LHCN-M2 (cell line): ENCODE data around the gene IFT20. TPM values are rescaled to one million over a fixed set of nuclear protein-coding genes. Genes with fewer than 3 reads are reported as not detected.
A peak's percentile ranks its signal among the peaks of the same experiment; 100 is the strongest.
"Not testable (repeated sequence)": the region's sequence is repeated elsewhere in the genome, so short reads cannot be mapped to it uniquely, and the experiment has no call there.

Experiments used
- DNase-seq: peaks from one replicate; pipeline ENCODE4 v3.0.0-alpha.2; 2012; ENCODE audit warnings: low read depth
- total RNA-seq: library from RNA; depleted of rRNA; stranded (reverse); fragments of >200 nt; gene quantifications from 2 replicates; pipeline ENCODE4 v1.2.3, GENCODE V29; 2014; rRNA removed

IFT20 gene
- total RNA-seq, 1 experiment from 2014 or later = 26.5 TPM

- DNase-seq = no peak
Observed at GRCh38 chr17:28317099-28317965, 17.9 kb downstream of the IFT20 start.

- no peak for DNase-seq
Observed at GRCh38 chr17:28315846-28316705, 19.2 kb downstream of the IFT20 start.

GRCh38 chr17:28313841-28314240 is 21.4 kb downstream of the IFT20 start:
- no peak for DNase-seq

GRCh38 chr17:28306954-28307401 is 28.3 kb downstream of the IFT20 start:
- no peak for DNase-seq

- no peak for DNase-seq
Observed at GRCh38 chr17:28298449-28298848, 36.8 kb downstream of the IFT20 start.

- DNase-seq = no peak
Observed at GRCh38 chr17:28295677-28296578, 39.3 kb downstream of the IFT20 start.

- DNase-seq = no peak
Observed at GRCh38 chr17:28293994-28294393, 41.3 kb downstream of the IFT20 start.

- not testable (repeated sequence) for DNase-seq
Observed at GRCh38 chr17:28292878-28293277, 42.4 kb downstream of the IFT20 start.

- no peak for DNase-seq
Observed at GRCh38 chr17:28291780-28292330, 43.4 kb downstream of the IFT20 start.

GRCh38 chr17:28290703-28291102 is 44.6 kb downstream of the IFT20 start:
- no peak for DNase-seq

GRCh38 chr17:28285965-28286364 is 49.3 kb downstream of the IFT20 start:
- DNase-seq = no peak

GRCh38 chr17:28282596-28282995 is 52.7 kb downstream of the IFT20 start:
- peak; percentile 91 for DNase-seq

GRCh38 chr17:28280826-28281225 is 54.4 kb downstream of the IFT20 start:
- DNase-seq = no peak

GRCh38 chr17:28279411-28279810 is 55.9 kb downstream of the IFT20 start:
- DNase-seq = peak; percentile 5

Other genes with a start within 250 kb of the IFT20 start
- 24.9 and 27.2 TPM in 2 replicates for gene TMEM97, start 16.3 kb downstream of the IFT20 start, total RNA-seq
- gene TNFAIP1, start 289 bp upstream of the IFT20 start, total RNA-seq = 18.0 and 19.7 TPM in 2 replicates
- gene POLDIP2, start 22.1 kb upstream of the IFT20 start, total RNA-seq = 121 and 127 TPM in 2 replicates
- not detected in 2 replicates for gene SEBOX, start 29.7 kb upstream of the IFT20 start, total RNA-seq
- 0.40 TPM in 1 of 2 replicates, not detected in the other for gene VTN, start 34.8 kb upstream of the IFT20 start, total RNA-seq
- gene SARM1, start 36.2 kb upstream of the IFT20 start, total RNA-seq = 13.5 and 18.5 TPM in 2 replicates
- 1.0 and 1.2 TPM in 2 replicates for gene SLC46A1, start 70.7 kb upstream of the IFT20 start, total RNA-seq
- gene SLC13A2, start 138.2 kb upstream of the IFT20 start, total RNA-seq = not detected in 2 replicates
- gene FOXN1, start 170.9 kb upstream of the IFT20 start, total RNA-seq = not detected in 2 replicates
- gene UNC119, start 217.2 kb upstream of the IFT20 start, total RNA-seq = 44.3 and 47.6 TPM in 2 replicates
- 45.2 and 65.0 TPM in 2 replicates for gene PIGS, start 236.1 kb upstream of the IFT20 start, total RNA-seq
- 38.5 and 47.4 TPM in 2 replicates for gene ALDOC, start 241.4 kb upstream of the IFT20 start, total RNA-seq